Skeletal muscle tissue (tissue), 1 donor: ENCODE measurements around the gene ZCCHC3. TPM values are rescaled to one million over a fixed set of nuclear protein-coding genes. Genes with fewer than 3 reads are reported as not detected.

Experiments used
- total RNA-seq: library from RNA; depleted of rRNA; stranded (reverse); fragments of >200 nt; gene quantifications from one replicate; pipeline ENCODE4 v1.2.3, GENCODE V29; 2014

Gene ZCCHC3
- total RNA-seq, 1 donor from 2014 or later = 39.1 TPM

Other genes with a start within 250 kb of the ZCCHC3 start
- gene DEFB125, start 209.9 kb upstream of the ZCCHC3 start, total RNA-seq = not detected
- not detected for gene DEFB126, start 155.0 kb upstream of the ZCCHC3 start, total RNA-seq
- not detected for gene DEFB127, start 140.1 kb upstream of the ZCCHC3 start, total RNA-seq
- gene DEFB128, start 107.9 kb upstream of the ZCCHC3 start, total RNA-seq = not detected
- gene DEFB129, start 70.3 kb upstream of the ZCCHC3 start, total RNA-seq = not detected
- not detected for gene DEFB132, start 39.8 kb upstream of the ZCCHC3 start, total RNA-seq
- gene C20orf96, start 6.8 kb upstream of the ZCCHC3 start, total RNA-seq = 1.0 TPM
- gene SOX12, start 28.0 kb downstream of the ZCCHC3 start, total RNA-seq = 3.7 TPM
- gene NRSN2, start 49.5 kb downstream of the ZCCHC3 start, total RNA-seq = 14.6 TPM
- gene TRIB3, start 83.2 kb downstream of the ZCCHC3 start, total RNA-seq = 7.3 TPM
- gene RBCK1, start 110.7 kb downstream of the ZCCHC3 start, total RNA-seq = 29.2 TPM
- gene TBC1D20, start 165.0 kb downstream of the ZCCHC3 start, total RNA-seq = 14.1 TPM
- gene CSNK2A1, start 246.2 kb downstream of the ZCCHC3 start, total RNA-seq = 112 TPM